AG09319 (cell line): Measurements from ENCODE around the gene PRELID3B.

ENCODE experiments used
- DNase-seq: peaks from one replicate; pipeline ENCODE4 v3.0.0-alpha.2; 2010; ENCODE audit warnings: low read depth; ENCODE audit errors: extremely low read depth
- TF ChIP-seq, protein P1 (sequence below): IDR thresholded peaks from 2 replicates; pipeline ENCODE4 v1.5.1; 2011; ENCODE audit warnings: low read depth, mild to moderate bottlenecking, inconsistent platforms, low read length, moderate library complexity

Gene PRELID3B

DNA sequence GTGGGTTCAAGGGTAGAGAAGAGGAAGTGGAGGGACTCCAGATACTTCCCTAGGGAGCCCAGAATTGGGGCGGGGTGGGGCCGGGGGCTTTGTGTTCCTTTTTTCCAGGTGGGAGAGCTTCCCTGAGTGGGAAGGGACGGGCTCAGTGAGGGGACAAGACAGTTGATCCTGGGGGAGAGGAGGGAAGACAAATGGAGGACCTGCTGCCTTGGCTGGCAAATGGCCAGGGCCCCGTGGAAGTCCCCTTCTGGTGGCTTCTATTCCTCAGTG is 38.2 kb downstream of the PRELID3B start:
- no peak for DNase-seq
- TF ChIP-seq, protein P1, sequence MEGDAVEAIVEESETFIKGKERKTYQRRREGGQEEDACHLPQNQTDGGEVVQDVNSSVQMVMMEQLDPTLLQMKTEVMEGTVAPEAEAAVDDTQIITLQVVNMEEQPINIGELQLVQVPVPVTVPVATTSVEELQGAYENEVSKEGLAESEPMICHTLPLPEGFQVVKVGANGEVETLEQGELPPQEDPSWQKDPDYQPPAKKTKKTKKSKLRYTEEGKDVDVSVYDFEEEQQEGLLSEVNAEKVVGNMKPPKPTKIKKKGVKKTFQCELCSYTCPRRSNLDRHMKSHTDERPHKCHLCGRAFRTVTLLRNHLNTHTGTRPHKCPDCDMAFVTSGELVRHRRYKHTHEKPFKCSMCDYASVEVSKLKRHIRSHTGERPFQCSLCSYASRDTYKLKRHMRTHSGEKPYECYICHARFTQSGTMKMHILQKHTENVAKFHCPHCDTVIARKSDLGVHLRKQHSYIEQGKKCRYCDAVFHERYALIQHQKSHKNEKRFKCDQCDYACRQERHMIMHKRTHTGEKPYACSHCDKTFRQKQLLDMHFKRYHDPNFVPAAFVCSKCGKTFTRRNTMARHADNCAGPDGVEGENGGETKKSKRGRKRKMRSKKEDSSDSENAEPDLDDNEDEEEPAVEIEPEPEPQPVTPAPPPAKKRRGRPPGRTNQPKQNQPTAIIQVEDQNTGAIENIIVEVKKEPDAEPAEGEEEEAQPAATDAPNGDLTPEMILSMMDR, result no peak

GRCh38 chr20:59003836-59004492 is 38.6 kb downstream of the PRELID3B start:
- TF ChIP-seq, protein P1, result no peak
- no peak for DNase-seq

GRCh38 chr20:59002874-59003399 is 39.6 kb downstream of the PRELID3B start:
- TF ChIP-seq, protein P1, result no peak
- no peak for DNase-seq

GRCh38 chr20:59002388-59002787 is 40.2 kb downstream of the PRELID3B start:
- TF ChIP-seq, protein P1, result no peak
- no peak for DNase-seq

DNA sequence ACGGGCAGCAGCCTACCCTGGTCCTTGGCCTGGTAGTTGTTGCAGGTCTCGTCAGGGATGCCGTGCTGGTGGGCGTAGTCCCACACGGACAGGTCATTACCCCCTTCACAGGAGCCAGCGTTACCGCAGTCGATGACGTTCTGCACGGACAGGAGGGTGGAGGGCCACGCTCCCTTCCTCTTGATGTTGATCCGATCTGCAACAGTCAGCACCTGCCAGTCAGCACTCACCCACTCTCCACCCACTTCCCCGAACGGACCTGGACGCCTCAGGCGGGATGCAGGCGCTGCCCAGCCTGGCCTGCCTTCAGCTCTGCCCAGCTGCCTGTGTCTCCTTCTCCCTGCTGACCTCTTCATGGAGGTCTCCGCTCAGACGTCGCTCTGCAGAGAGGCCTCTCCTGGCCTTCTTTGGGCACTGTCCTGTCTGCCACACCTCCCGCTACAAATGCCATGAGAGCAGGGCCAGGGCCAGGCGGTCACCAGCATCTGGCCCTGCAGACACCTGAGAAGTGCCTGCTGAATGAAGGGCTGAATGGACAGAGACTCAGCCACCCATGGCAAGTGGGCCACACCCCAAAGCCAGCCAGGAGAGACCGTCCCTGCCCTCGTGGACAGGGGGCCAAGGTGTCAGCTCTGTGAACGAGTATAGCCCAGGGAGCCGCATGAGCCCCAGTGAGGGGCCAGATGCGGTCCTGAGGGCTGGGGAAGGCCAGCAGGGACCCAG is 41.0 kb downstream of the PRELID3B start:
- TF ChIP-seq, protein P1, result no peak
- no peak for DNase-seq

GRCh38 chr20:59001068-59001448 is 41.5 kb downstream of the PRELID3B start:
- TF ChIP-seq, protein P1, result no peak
- no peak for DNase-seq

GRCh38 chr20:59000326-59000725 is 42.3 kb downstream of the PRELID3B start:
- DNase-seq, result no peak
- TF ChIP-seq, protein P1, result no peak
